Measurements from ENCODE around the gene SELENOH.
"Not testable (repeated sequence)": the region's sequence is repeated elsewhere in the genome, so short reads cannot be mapped to it uniquely, and the experiment has no call there.

SELENOH gene

GRCh38 chr11:57741132-57742086 is at the start of gene SELENOH:
TSS of gene SELENOH (plus strand) at chr11:57741491. CDS start at chr11:57741596, 105 bp downstream.
- DNase-seq (ENCODE audit: low spot score), result peak; percentile 98

GRCh38 chr11:57698843-57699365 is 42.4 kb upstream of the SELENOH start:
- DNase-seq (ENCODE audit: low spot score), result no peak

GRCh38 chr11:57699813-57700212 is 41.5 kb upstream of the SELENOH start:
- no peak for DNase-seq (ENCODE audit: low spot score)

GRCh38 chr11:57700425-57700824 is 40.9 kb upstream of the SELENOH start:
- DNase-seq (ENCODE audit: low spot score), result no peak

GRCh38 chr11:57703341-57703740 is 38.0 kb upstream of the SELENOH start:
- DNase-seq (ENCODE audit: low spot score), result no peak

- no peak for DNase-seq (ENCODE audit: low spot score)
Measured at GRCh38 chr11:57704932-57705331, 36.4 kb upstream of the SELENOH start.

- DNase-seq (ENCODE audit: low spot score), result not testable (repeated sequence)
Measured at GRCh38 chr11:57705432-57705831, 35.9 kb upstream of the SELENOH start.

- DNase-seq (ENCODE audit: low spot score), result no peak
Measured at GRCh38 chr11:57709802-57710367, 31.4 kb upstream of the SELENOH start.

GRCh38 chr11:57711414-57712255 is 29.7 kb upstream of the SELENOH start, which contains the start of gene MED19:
TSS of gene MED19 (minus strand) at chr11:57712215. CDS start at chr11:57712179, 36 bp downstream.
- peak; percentile 65 for DNase-seq (ENCODE audit: low spot score)

GRCh38 chr11:57712256-57713150 is 28.8 kb upstream of the SELENOH start, which contains the start of gene TMX2:
TSS of gene TMX2 (plus strand) at chr11:57712593. CDS start at chr11:57712619, 26 bp downstream.
- DNase-seq (ENCODE audit: low spot score), result peak; percentile 95

GRCh38 chr11:57713835-57714234 is 27.5 kb upstream of the SELENOH start:
- DNase-seq (ENCODE audit: low spot score), result no peak

GRCh38 chr11:57716726-57717125 is 24.6 kb upstream of the SELENOH start:
- not testable (repeated sequence) for DNase-seq (ENCODE audit: low spot score)

- DNase-seq (ENCODE audit: low spot score), result no peak
Measured at GRCh38 chr11:57727185-57727584, 14.1 kb upstream of the SELENOH start.

- DNase-seq (ENCODE audit: low spot score), result no peak
Measured at GRCh38 chr11:57728829-57729228, 12.5 kb upstream of the SELENOH start.

GRCh38 chr11:57729479-57729878 is 11.8 kb upstream of the SELENOH start:
- DNase-seq (ENCODE audit: low spot score), result no peak

GRCh38 chr11:57732661-57733060 is 8.6 kb upstream of the SELENOH start:
- DNase-seq (ENCODE audit: low spot score), result no peak

GRCh38 chr11:57735619-57736298 is 5.5 kb upstream of the SELENOH start:
- DNase-seq (ENCODE audit: low spot score), result no peak

GRCh38 chr11:57742087-57742452 is 779 bp downstream of the SELENOH start:
- no peak for DNase-seq (ENCODE audit: low spot score)

GRCh38 chr11:57744357-57744756 is 3.1 kb downstream of the SELENOH start:
- no peak for DNase-seq (ENCODE audit: low spot score)

GRCh38 chr11:57745206-57745605 is 3.9 kb downstream of the SELENOH start:
- DNase-seq (ENCODE audit: low spot score), result no peak

Data from AG08395 (cell line).